ENCODE results near the gene ARHGEF12. TPM values are rescaled to one million over a fixed set of nuclear protein-coding genes. Genes with fewer than 3 reads are reported as not detected.

Gene ARHGEF12
- total RNA-seq, 2 experiments from 2014 or later = 9.6 to 10.2 TPM

DNA sequence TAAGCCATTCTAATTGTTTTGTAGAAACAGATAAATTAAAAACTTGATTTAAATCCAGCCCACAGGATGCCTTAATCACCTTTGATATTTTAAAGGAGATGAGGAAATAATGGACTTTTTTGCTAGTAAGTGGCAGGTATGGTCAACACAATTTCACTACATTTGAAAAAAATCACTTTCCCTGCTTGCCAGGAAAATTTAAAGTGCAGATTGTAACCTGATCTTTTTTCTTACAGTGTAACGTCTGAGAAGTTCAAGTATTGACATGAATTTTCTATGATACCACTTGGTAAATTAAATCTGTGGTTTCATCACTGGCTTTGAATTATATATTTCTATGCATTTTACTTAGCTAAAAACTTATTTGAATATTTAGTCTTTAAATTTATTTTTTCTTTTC, 65.3 kb downstream of the ARHGEF12 start:
- ChIA-PET CTCF (interaction anchor here (1.0 to 1.7 kb wide), 4 partner anchors 9 to 98 kb away, joined by 3 to 5 read pairs (median 4); no protein-coding TSS in a partner anchor), POLR2A (no interaction called here)
- DNase-seq (no peak), ATAC-seq (no peak)
- peaks cover 2% of the 10 kb centered on the region for H3K4me1 Mint-ChIP-seq (ENCODE audit: low read depth)
- H3K27ac Mint-ChIP-seq = no peak overlapping the region
- intact Hi-C loops (cut with micrococcal nuclease) = no loop called here
- H3K9me3 Mint-ChIP-seq = no peaks in the 10 kb centered on the region
- peaks cover 22% of the 10 kb centered on the region for H3K27me3 Mint-ChIP-seq
- TF ChIP-seq CTCF (IDR thresholded peaks at IDR 0.05) = no peak
- no peaks in the 10 kb centered on the region for H3K36me3 Mint-ChIP-seq (ENCODE audit: low read depth)
- H3K4me3 Mint-ChIP-seq = no peak overlapping the region

GRCh38 chr11:120403966-120404365, 67.8 kb downstream of the ARHGEF12 start:
- ChIA-PET POLR2A (no interaction called here), CTCF (interaction anchor here (1.0 kb wide), 1 partner anchor 28 kb away, joined by 3 read pairs; no protein-coding TSS in a partner anchor)
- Mint-ChIP-seq H3K9me3 (no peaks in the 10 kb centered on the region), H3K27me3 (peaks cover 19% of the 10 kb centered on the region), H3K36me3 (ENCODE audit: low read depth) (no peaks in the 10 kb centered on the region), H3K4me1 (ENCODE audit: low read depth) (peaks cover 2% of the 10 kb centered on the region), H3K4me3 (no peak overlapping the region), H3K27ac (no peak overlapping the region)
- DNase-seq (no peak), ATAC-seq (no peak)
- intact Hi-C loops (cut with micrococcal nuclease) = no loop called here
- no peak for TF ChIP-seq CTCF (IDR thresholded peaks at IDR 0.05)

DNA sequence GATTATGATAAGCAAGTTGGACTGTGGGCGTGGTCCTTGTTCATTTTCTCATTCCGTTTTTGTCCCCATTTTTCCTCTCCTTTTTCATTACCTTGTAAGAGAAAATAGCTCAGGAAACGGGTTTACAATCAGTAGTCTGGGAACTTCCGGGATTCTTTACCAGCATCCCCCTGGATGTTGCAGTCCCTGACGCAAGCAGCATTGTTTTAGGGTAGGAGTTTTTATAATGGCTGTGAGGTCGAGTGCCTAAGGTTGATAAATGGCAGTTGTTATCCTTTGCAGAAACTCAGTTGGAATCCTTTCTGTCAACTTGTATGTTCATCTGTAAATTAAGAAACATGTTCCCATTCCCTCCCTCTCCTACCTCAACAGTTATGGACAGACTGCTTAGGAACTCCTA, 68.3 kb downstream of the ARHGEF12 start:
- DNase-seq (no peak), ATAC-seq (no peak)
- no peaks in the 10 kb centered on the region for H3K4me1 Mint-ChIP-seq (ENCODE audit: low read depth)
- no peak for TF ChIP-seq CTCF (IDR thresholded peaks at IDR 0.05)
- POLR2A ChIA-PET = no interaction called here
- H3K4me3 Mint-ChIP-seq = no peak overlapping the region
- H3K27me3 Mint-ChIP-seq = peaks cover 17% of the 10 kb centered on the region
- H3K27ac Mint-ChIP-seq = no peak overlapping the region
- CTCF ChIA-PET = interaction anchor here (1.0 kb wide), 1 partner anchor 27 kb away, joined by 3 read pairs; no protein-coding TSS in a partner anchor
- no peaks in the 10 kb centered on the region for H3K9me3 Mint-ChIP-seq
- H3K36me3 Mint-ChIP-seq (ENCODE audit: low read depth) = no peaks in the 10 kb centered on the region
- intact Hi-C loops (cut with micrococcal nuclease) = no loop called here

DNA sequence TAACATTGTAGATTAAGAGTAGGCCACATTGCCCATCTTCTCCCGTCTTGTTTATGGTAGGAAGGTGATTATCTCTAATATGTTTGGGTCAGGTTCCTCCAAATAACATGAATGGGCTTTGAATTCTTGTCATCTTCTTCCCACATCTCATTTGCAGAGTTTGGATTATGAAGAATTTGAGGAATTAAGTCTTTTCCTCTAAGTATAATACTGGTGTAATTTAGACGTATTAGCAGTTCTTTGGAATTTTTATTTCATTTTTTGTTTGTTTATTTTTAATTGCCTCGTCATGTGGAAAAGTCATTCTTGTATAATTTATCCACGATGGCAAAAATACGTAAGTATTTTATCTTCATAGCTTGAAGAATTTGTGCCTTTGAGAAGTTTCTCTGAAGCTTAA, 73.4 kb downstream of the ARHGEF12 start:
- intact Hi-C loops (cut with micrococcal nuclease) = no loop called here
- no peak for TF ChIP-seq CTCF (IDR thresholded peaks at IDR 0.05)
- no peaks in the 10 kb centered on the region for H3K4me1 Mint-ChIP-seq (ENCODE audit: low read depth)
- H3K27me3 Mint-ChIP-seq = peaks cover 2% of the 10 kb centered on the region
- no peak for ATAC-seq
- H3K9me3 Mint-ChIP-seq = no peaks in the 10 kb centered on the region
- ChIA-PET CTCF (no interaction called here), POLR2A (no interaction called here)
- no peak for DNase-seq
- no peak overlapping the region for H3K4me3 Mint-ChIP-seq
- no peak overlapping the region for H3K27ac Mint-ChIP-seq
- no peaks in the 10 kb centered on the region for H3K36me3 Mint-ChIP-seq (ENCODE audit: low read depth)

DNA sequence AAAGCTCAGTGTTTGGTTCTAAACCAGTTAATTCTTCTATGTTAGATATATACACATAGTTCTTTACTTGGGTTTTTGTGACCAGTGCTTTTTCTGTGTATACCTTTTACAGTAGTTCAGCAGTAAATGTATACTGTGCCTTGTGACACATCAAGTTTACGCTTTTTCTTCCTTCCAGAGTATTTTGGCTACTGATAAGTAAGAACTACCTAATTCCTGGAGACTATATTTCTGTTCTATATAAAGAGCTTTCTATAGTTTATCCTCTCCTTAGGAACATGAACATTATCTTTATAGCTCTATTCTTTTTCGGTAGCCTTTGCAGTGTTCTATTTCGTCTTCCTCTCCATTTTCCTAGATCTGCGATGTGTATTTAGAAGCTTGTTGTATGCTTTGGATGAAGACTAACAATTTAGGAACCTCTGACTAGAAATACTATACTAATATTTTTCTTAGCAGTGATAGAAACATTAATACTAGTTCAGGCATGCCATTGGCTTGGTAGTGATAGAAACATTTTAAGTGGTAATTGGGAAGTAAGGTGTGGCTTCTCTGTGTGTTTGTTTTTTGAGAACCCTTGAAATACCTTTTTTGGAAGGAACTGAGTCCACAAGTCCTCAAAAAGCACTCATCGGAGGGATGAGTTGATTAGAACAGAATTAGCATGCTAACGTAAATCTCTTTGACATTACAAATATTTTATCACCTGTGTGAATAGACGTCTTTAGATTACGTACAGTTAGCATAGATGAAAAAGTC, 74.6 kb downstream of the ARHGEF12 start:
- no peaks in the 10 kb centered on the region for H3K36me3 Mint-ChIP-seq (ENCODE audit: low read depth)
- DNase-seq (no peak), ATAC-seq (no peak)
- no peaks in the 10 kb centered on the region for H3K4me1 Mint-ChIP-seq (ENCODE audit: low read depth)
- H3K9me3 Mint-ChIP-seq = no peaks in the 10 kb centered on the region
- no peak for TF ChIP-seq CTCF (IDR thresholded peaks at IDR 0.05)
- POLR2A ChIA-PET = no interaction called here
- intact Hi-C loops (cut with micrococcal nuclease) = no loop called here
- no peaks in the 10 kb centered on the region for H3K27me3 Mint-ChIP-seq
- no peak overlapping the region for H3K4me3 Mint-ChIP-seq
- CTCF ChIA-PET = no interaction called here
- H3K27ac Mint-ChIP-seq = no peak overlapping the region
